IMR-90 (cell line): ENCODE results near the gene SMAD4. TPM values are rescaled to one million over a fixed set of nuclear protein-coding genes. Genes with fewer than 3 reads are reported as not detected.

Source experiments
- ATAC-seq: fragments of 200-7000 bp; cut with Tn5 transposase; 2 replicates; pipeline ENCODE4 v1.9.1; 2020; ENCODE audit warnings: low read depth, mild to moderate bottlenecking, moderate library complexity
- BruUV-seq: library from RNA; stranded (reverse); fragments of 400-500 nt; replicated peaks from 2 replicates; lab custom pipeline; 2021; lab: Mats Ljungman, UMichigan
- CTCF ChIA-PET: fragments of 300-600 bp; formaldehyde crosslinking; extraction: SDS; loops from one replicate; lab custom pipeline; 2021; ENCODE audit warnings: antibody characterized with exemption; lab: Yijun Ruan, JAX
- POLR2A ChIA-PET: fragments of 300-600 bp; sonication (Branson Sonifier 250); formaldehyde crosslinking; loops from one replicate; lab custom pipeline; 2022; ENCODE audit warnings: antibody characterized with exemption; ENCODE audit not compliant: unreplicated experiment; lab: Charles Lee
- DNase-seq: peaks from one replicate; pipeline ENCODE4 v3.0.0; 2013
- H2AFZ ChIP-seq: replicated peaks from 2 replicates; pipeline ENCODE3; 2013; ENCODE audit warnings: low read length, mild to moderate bottlenecking; ENCODE audit not compliant: poor library complexity
- H2AK5ac ChIP-seq: 2 replicates; pipeline ENCODE4 v1.6.1; 2013; ENCODE audit warnings: low read depth, low read length, inconsistent platforms
- H2AK9ac ChIP-seq: replicated peaks from 2 replicates; pipeline ENCODE3; 2013; ENCODE audit warnings: mild to moderate bottlenecking, low read depth, low read length, moderate library complexity; ENCODE audit not compliant: poor library complexity
- H2BK120ac ChIP-seq: 2 replicates; pipeline ENCODE4 v1.6.1; 2013; ENCODE audit warnings: low read depth, low read length, inconsistent platforms
- H2BK15ac ChIP-seq: 3 replicates; pipeline ENCODE4 v1.6.1; 2013; ENCODE audit warnings: low read depth, low read length, inconsistent platforms
- H2BK20ac ChIP-seq: 2 replicates; pipeline ENCODE4 v1.6.1; 2013; ENCODE audit warnings: low read depth, mild to moderate bottlenecking, inconsistent platforms, low read length, moderate library complexity
- H2BK5ac ChIP-seq: 2 replicates; pipeline ENCODE4 v1.6.1; 2013; ENCODE audit warnings: mild to moderate bottlenecking, low read depth, low read length, inconsistent platforms; ENCODE audit not compliant: poor library complexity, severe bottlenecking
- H3K14ac ChIP-seq: replicated peaks from 2 replicates; pipeline ENCODE4 v1.6.1; 2013; ENCODE audit warnings: low read depth, low read length, inconsistent platforms
- H3K18ac ChIP-seq: 2 replicates; pipeline ENCODE4 v1.6.1; 2013; ENCODE audit warnings: low read depth, low read length, control low read depth
- H3K23ac ChIP-seq: 2 replicates; pipeline ENCODE4 v1.6.1; 2013; ENCODE audit warnings: low read depth, low read length, inconsistent platforms
- H3K27ac ChIP-seq: 2 replicates; pipeline ENCODE4 v1.5.1; 2013; ENCODE audit warnings: mild to moderate bottlenecking, control low read depth, low read length; ENCODE audit not compliant: insufficient read depth
- H3K27me3 ChIP-seq: 2 replicates; pipeline ENCODE4 v1.6.1; 2013; ENCODE audit warnings: low read length; ENCODE audit not compliant: control insufficient read depth, insufficient read depth
- H3K36me3 ChIP-seq: 2 replicates; pipeline ENCODE4 v1.6.1; 2013; ENCODE audit warnings: low read length, mixed read lengths; ENCODE audit not compliant: control insufficient read depth, insufficient read depth
- H3K4ac ChIP-seq: 2 replicates; pipeline ENCODE4 v1.6.1; 2013; ENCODE audit warnings: low read depth, low read length, inconsistent platforms
- H3K4me1 ChIP-seq: 2 replicates; pipeline ENCODE4 v1.6.1; 2013; ENCODE audit warnings: low read length, mixed read lengths; ENCODE audit not compliant: control insufficient read depth, insufficient read depth
- H3K4me2 ChIP-seq: 2 replicates; pipeline ENCODE4 v1.6.1; 2013; ENCODE audit warnings: low read depth, mild to moderate bottlenecking, control low read depth, low read length, moderate library complexity
- H3K4me3 ChIP-seq: 2 replicates; pipeline ENCODE4 v1.5.1; 2013; ENCODE audit warnings: low read depth, mild to moderate bottlenecking, control low read depth, low read length, moderate library complexity; ENCODE audit not compliant: insufficient read depth
- H3K56ac ChIP-seq: 2 replicates; pipeline ENCODE4 v1.6.1; 2013; ENCODE audit warnings: low read length, inconsistent platforms; ENCODE audit not compliant: insufficient read depth; ENCODE audit errors: extremely low read depth
- H3K79me1 ChIP-seq, 2 experiments: 2 replicates each; pipeline ENCODE4 v1.6.1; 2013; ENCODE audit warnings: low read length in 2 of 2, inconsistent platforms in 1 of 2, low read depth in 1 of 2
- H3K9ac ChIP-seq: 2 replicates; pipeline ENCODE4 v1.6.1; 2013; ENCODE audit warnings: low read depth, low read length, control low read depth
- H3K9me1 ChIP-seq: 2 replicates; pipeline ENCODE4 v1.6.1; 2013; ENCODE audit warnings: low read length, inconsistent platforms; ENCODE audit not compliant: insufficient read depth
- H3K9me3 ChIP-seq: 2 replicates; pipeline ENCODE4 v1.6.1; 2013; ENCODE audit warnings: low read length; ENCODE audit not compliant: control insufficient read depth, insufficient read depth
- H4K20me1 ChIP-seq: 2 replicates; pipeline ENCODE4 v1.6.1; 2013; ENCODE audit warnings: low read length, inconsistent platforms; ENCODE audit not compliant: insufficient read depth
- H4K5ac ChIP-seq: 2 replicates; pipeline ENCODE4 v1.6.1; 2013; ENCODE audit warnings: mild to moderate bottlenecking, low read depth, low read length, control low read depth
- H4K8ac ChIP-seq, 2 experiments: 2 replicates each; pipeline ENCODE4 v1.6.1; 2013; ENCODE audit warnings: low read depth in 2 of 2, low read length in 2 of 2, control low read depth in 1 of 2, inconsistent platforms in 1 of 2
- H4K91ac ChIP-seq: 2 replicates; pipeline ENCODE4 v1.6.1; 2013; ENCODE audit warnings: low read depth, low read length, inconsistent platforms; ENCODE audit not compliant: insufficient read depth
- CEBPB ChIP-seq: IDR thresholded peaks from 2 replicates; pipeline ENCODE4 v1.6.1; 2012; ENCODE audit warnings: low read depth, low read length, improper control_type of control experiment
- ELK1 ChIP-seq: fragments of 150-350 bp; IDR thresholded peaks from 2 replicates; pipeline ENCODE4 v1.6.1; 2016; ENCODE audit warnings: low read depth, mild to moderate bottlenecking, low read length, moderate library complexity, borderline replicate concordance
- FOS ChIP-seq: fragments of 150-350 bp; IDR thresholded peaks from 2 replicates; pipeline ENCODE4 v1.6.1; 2016; ENCODE audit warnings: low read depth, low read length
- RCOR1 ChIP-seq: IDR thresholded peaks from 2 replicates; pipeline ENCODE4 v1.6.1; 2012; ENCODE audit warnings: mild to moderate bottlenecking, low read length, improper control_type of control experiment; ENCODE audit not compliant: insufficient replicate concordance
- USF2 ChIP-seq: fragments of 150-350 bp; IDR thresholded peaks from 2 replicates; pipeline ENCODE4 v1.6.1; 2017; ENCODE audit warnings: mild to moderate bottlenecking, antibody characterized with exemption, low read length, low read depth
- WGBS, 2 experiments: methylation state at CpG; one replicate each; pipeline versions ENCODE4 v1.1.5 to v1.1.7; 2013; ENCODE audit warnings: missing lambda C conversion rate in 2 of 2; ENCODE audit not compliant: insufficient read length in 1 of 2; ENCODE audit errors: extremely low coverage in 2 of 2; 5-methylcytosine and 5-hydroxymethylcytosine counted together
- dilution Hi-C: fragments of 300-500 bp; cut with HindIII; formaldehyde crosslinking; loops from one replicate; pipeline ENCODE4 v1.14.3; 2018; ENCODE audit warnings: low sequenced_read_pairs; ENCODE audit not compliant: unreplicated experiment
- in situ Hi-C: fragments of 300-500 bp; cut with MboI; formaldehyde crosslinking; loops from 3 replicates; pipeline ENCODE4 v1.14.3; 2019; ENCODE audit warnings: low sequenced_read_pairs, inconsistent platforms, mixed read lengths
- intact Hi-C: fragments of 100-400 bp; cut with micrococcal nuclease; formaldehyde crosslinking; loops from 2 replicates; pipeline ENCODE4 v1.10.0; 2022
- polyA plus RNA-seq, 3 experiments: library from polyadenylated mRNA; depleted of rRNA; stranded (reverse); fragments of >200 nt; gene quantifications; 2 replicates each; pipeline ENCODE4 v1.2.3, GENCODE V29; 2012; ENCODE audit warnings: low replicate concordance in 1 of 3
- total RNA-seq: library from RNA; depleted of rRNA; stranded (reverse); fragments of >200 nt; gene quantifications from 2 replicates; pipeline ENCODE4 v1.2.3, GENCODE V29; 2012; rRNA removed

The SMAD4 gene
- total and polyA plus RNA-seq, 2 of the 4 experiments (the other 2 are of a cell fraction), result 57.6 to 145 TPM

- Histone ChIP-seq H3K4ac (no peak overlapping the region), H3K14ac (no peak overlapping the region), H3K23ac (no peak overlapping the region), H2AK9ac (no peak overlapping the region), H4K5ac (no peak overlapping the region), H3K9me3 (peaks cover 3% of the 10 kb centered on the region), H3K18ac (no peak overlapping the region), H2BK15ac (no peak overlapping the region), H2BK120ac (no peak overlapping the region), H3K4me2 (no peak overlapping the region), H4K20me1 (no peaks in the 10 kb centered on the region), H3K27me3 (no peaks in the 10 kb centered on the region), H3K4me3 (no peak overlapping the region), H4K8ac (no peak overlapping the region), H2AK5ac (no peak overlapping the region), H4K91ac (no peak overlapping the region), H2AFZ (no peak overlapping the region), H2BK5ac (no peak overlapping the region), H3K56ac (no peak overlapping the region), H3K79me1 (no peaks in the 10 kb centered on the region), H2BK20ac (no peak overlapping the region), H3K4me1 (no peaks in the 10 kb centered on the region), H3K9ac (no peak overlapping the region), H3K9me1 (no peaks in the 10 kb centered on the region), H3K27ac (no peak overlapping the region), H3K36me3 (no peaks in the 10 kb centered on the region)
- intact Hi-C loops, result no loop called here
- no peak for ATAC-seq
- ChIA-PET CTCF (interaction anchor here (0.5 kb wide), 1 partner anchor 297 kb away, joined by 3 read pairs; no protein-coding TSS in a partner anchor), POLR2A (no interaction called here)
- BruUV-seq, result no TSS peak
- DNase-seq, result no peak
- WGBS, 2 experiments, result 30% methylated on average over 2 of the region's 12 CpGs; no CpG with 5 or more reads in 1 of the 2 experiments
- in situ Hi-C loops, result no loop called here
- dilution Hi-C loops, result no loop called here
- TF ChIP-seq FOS (no peak), RCOR1 (no peak), ELK1 (no peak), CEBPB (no peak), USF2 (no peak)
Measured at GRCh38 chr18:51133580-51134160, 103.7 kb downstream of the SMAD4 start.

Other genes with a start within 250 kb of the SMAD4 start
- not detected in 2 replicates for gene MRO, start 210.2 kb upstream of the SMAD4 start, total RNA-seq
- not detected in 2 replicates for gene MRO, start 210.2 kb upstream of the SMAD4 start, polyA plus RNA-seq (2012; rRNA removed)
- 32.6 and 50.0 TPM in 2 replicates for gene ME2, start 151.1 kb upstream of the SMAD4 start, total RNA-seq
- 25.4 and 29.7 TPM in 2 replicates for gene ME2, start 151.1 kb upstream of the SMAD4 start, polyA plus RNA-seq (2012; rRNA removed)
- gene ELAC1, start 62.2 kb upstream of the SMAD4 start, total RNA-seq, result 5.2 and 6.4 TPM in 2 replicates
- 7.7 and 8.4 TPM in 2 replicates for gene ELAC1, start 62.2 kb upstream of the SMAD4 start, polyA plus RNA-seq (2012; rRNA removed)
- gene MEX3C, start 167.5 kb downstream of the SMAD4 start, total RNA-seq, result 42.8 and 50.9 TPM in 2 replicates
- gene MEX3C, start 167.5 kb downstream of the SMAD4 start, polyA plus RNA-seq (2012; rRNA removed), result 25.9 and 26.0 TPM in 2 replicates